ENCODE data around the gene CSDE1.

DNA sequence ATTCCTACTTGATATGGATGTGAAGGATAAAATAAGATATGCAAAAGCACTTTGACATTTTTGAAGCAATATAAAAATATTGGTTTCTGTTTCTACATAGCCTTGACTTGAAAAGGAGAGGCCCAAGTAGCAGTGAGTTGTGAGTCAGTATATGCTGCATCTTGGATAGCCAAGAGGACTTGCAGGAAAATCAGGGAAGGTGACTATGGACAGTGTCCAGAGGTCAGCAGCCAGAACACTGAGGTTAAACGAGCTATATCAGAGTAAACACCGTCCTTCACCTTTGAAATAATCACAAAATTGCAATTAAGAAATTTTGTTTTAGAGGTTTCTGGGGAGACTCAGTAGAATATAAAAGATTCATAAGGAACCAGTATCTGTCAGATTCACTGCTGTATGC is 55.9 kb downstream of the CSDE1 start:
- TF ChIP-seq POLR2A (IDR thresholded peaks at IDR 0.05; ENCODE audit: low read length), result no peak
- TF ChIP-seq GATA1 (IDR thresholded peaks at IDR 0.05; ENCODE audit: low read depth, low read length), result no peak

Measured in erythroblast (primary cell).